ENCODE data around the gene MDGA2. TPM values are rescaled to one million over a fixed set of nuclear protein-coding genes. Genes with fewer than 3 reads are reported as not detected.

Gene MDGA2
- total RNA-seq, 2 donors from 2014 or later: 0.82 to 8.8 TPM

- Histone ChIP-seq H3K4me1 (ENCODE audit: control insufficient read depth, insufficient read depth, low read length) (no peaks in the 10 kb centered on the region), H3K36me3 (ENCODE audit: control insufficient read depth, insufficient read depth, low read length) (no peaks in the 10 kb centered on the region), H3K4me3 (ENCODE audit: low read length) (no peak overlapping the region), H3K9me3 (ENCODE audit: control insufficient read depth, low read length) (no peaks in the 10 kb centered on the region), H3K27me3 (ENCODE audit: control insufficient read depth, insufficient read depth, low read length, poor library complexity, severe bottlenecking) (no peaks in the 10 kb centered on the region), H3K9ac (ENCODE audit: extremely low read depth, low read length, poor library complexity, severe bottlenecking) (no peak overlapping the region), H3K27ac (ENCODE audit: low read depth, low read length) (no peak overlapping the region)
- H3K4me1 Mint-ChIP-seq: no peaks in the 10 kb centered on the region
- H3K9me3 Mint-ChIP-seq: no peaks in the 10 kb centered on the region
- DNase-seq: no peak
- WGBS, 2 experiments (ENCODE audit: insufficient coverage in 1 of 2, insufficient read length in 1 of 2): 86 to 100% methylated on average over 3 to 6 of the region's 6 CpGs
- H3K36me3 Mint-ChIP-seq (ENCODE audit: low read depth): no peaks in the 10 kb centered on the region
- H3K27ac Mint-ChIP-seq: no peak overlapping the region
- no peaks in the 10 kb centered on the region for H3K27me3 Mint-ChIP-seq (ENCODE audit: insufficient read depth)
- TF ChIP-seq CTCF (conservative IDR thresholded peaks at IDR 0.05): no peak
- no peak overlapping the region for H3K4me3 Mint-ChIP-seq
Measured at GRCh38 chr14:47365233-47365632, 310.2 kb downstream of the MDGA2 start.

GRCh38 chr14:47353186-47353585 is 322.2 kb downstream of the MDGA2 start:
- no peak overlapping the region for H3K4me3 Mint-ChIP-seq
- H3K4me3 ChIP-seq (ENCODE audit: low read length): no peak overlapping the region
- H3K4me1 Mint-ChIP-seq: peaks cover 3% of the 10 kb centered on the region
- H3K9me3 Mint-ChIP-seq: peaks cover 10% of the 10 kb centered on the region
- H3K27ac ChIP-seq (ENCODE audit: low read depth, low read length): no peak overlapping the region
- H3K36me3 ChIP-seq (ENCODE audit: control insufficient read depth, insufficient read depth, low read length): no peaks in the 10 kb centered on the region
- no peaks in the 10 kb centered on the region for H3K4me1 ChIP-seq (ENCODE audit: control insufficient read depth, insufficient read depth, low read length)
- H3K27me3 Mint-ChIP-seq (ENCODE audit: insufficient read depth): no peaks in the 10 kb centered on the region
- no peak for TF ChIP-seq CTCF (conservative IDR thresholded peaks at IDR 0.05)
- no peak overlapping the region for H3K9ac ChIP-seq (ENCODE audit: extremely low read depth, low read length, poor library complexity, severe bottlenecking)
- no peak for DNase-seq
- H3K9me3 ChIP-seq (ENCODE audit: control insufficient read depth, low read length): peaks cover 9% of the 10 kb centered on the region
- H3K27ac Mint-ChIP-seq: no peak overlapping the region
- no peaks in the 10 kb centered on the region for H3K36me3 Mint-ChIP-seq (ENCODE audit: low read depth)
- 83 to 84% methylated on average over 1 to 4 of the region's 4 CpGs for WGBS, 2 experiments (ENCODE audit: insufficient coverage in 1 of 2, insufficient read length in 1 of 2)
- H3K27me3 ChIP-seq (ENCODE audit: control insufficient read depth, insufficient read depth, low read length, poor library complexity, severe bottlenecking): no peaks in the 10 kb centered on the region

- no peaks in the 10 kb centered on the region for H3K36me3 Mint-ChIP-seq (ENCODE audit: low read depth)
- H3K4me1 Mint-ChIP-seq: peaks cover 3% of the 10 kb centered on the region
- Histone ChIP-seq H3K27me3 (ENCODE audit: control insufficient read depth, insufficient read depth, low read length, poor library complexity, severe bottlenecking) (no peaks in the 10 kb centered on the region), H3K27ac (ENCODE audit: low read depth, low read length) (no peak overlapping the region), H3K4me1 (ENCODE audit: control insufficient read depth, insufficient read depth, low read length) (no peaks in the 10 kb centered on the region), H3K4me3 (ENCODE audit: low read length) (no peak overlapping the region), H3K36me3 (ENCODE audit: control insufficient read depth, insufficient read depth, low read length) (no peaks in the 10 kb centered on the region), H3K9me3 (ENCODE audit: control insufficient read depth, low read length) (no peaks in the 10 kb centered on the region), H3K9ac (ENCODE audit: extremely low read depth, low read length, poor library complexity, severe bottlenecking) (no peak overlapping the region)
- no peak for DNase-seq
- H3K4me3 Mint-ChIP-seq: no peak overlapping the region
- H3K27ac Mint-ChIP-seq: no peak overlapping the region
- H3K27me3 Mint-ChIP-seq (ENCODE audit: insufficient read depth): no peaks in the 10 kb centered on the region
- no peaks in the 10 kb centered on the region for H3K9me3 Mint-ChIP-seq
- 78 to 84% methylated on average over 5 of the region's 5 CpGs for WGBS, 2 experiments (ENCODE audit: insufficient coverage in 1 of 2, insufficient read length in 1 of 2)
- no peak for TF ChIP-seq CTCF (conservative IDR thresholded peaks at IDR 0.05)
Measured at GRCh38 chr14:47346849-47347248, 328.6 kb downstream of the MDGA2 start.
